Progenitor cell of endocrine pancreas (in vitro differentiated cells): ENCODE measurements around the gene CHCHD3. TPM values are rescaled to one million over a fixed set of nuclear protein-coding genes. Genes with fewer than 3 reads are reported as not detected.

Source experiments
- DNase-seq: peaks from one replicate; pipeline ENCODE4 v3.0.0; 2021; ENCODE audit warnings: low spot score; ENCODE audit not compliant: unreplicated experiment
- H3K27ac Mint-ChIP-seq: 2 replicates; pipeline ENCODE4 v1.8.0; 2021; ENCODE audit warnings: mild to moderate bottlenecking, moderate library complexity, mixed read lengths
- H3K27me3 Mint-ChIP-seq: 2 replicates; pipeline ENCODE4 v1.8.0; 2021; ENCODE audit warnings: mixed read lengths
- H3K36me3 Mint-ChIP-seq: 2 replicates; pipeline ENCODE4 v1.8.0; 2022; ENCODE audit warnings: mixed read lengths; ENCODE audit not compliant: insufficient read depth
- H3K4me1 Mint-ChIP-seq: 2 replicates; pipeline ENCODE4 v1.8.0; 2021; ENCODE audit warnings: low read depth, mixed read lengths
- H3K4me3 Mint-ChIP-seq: 2 replicates; pipeline ENCODE4 v1.8.0; 2021; ENCODE audit warnings: low read depth, mild to moderate bottlenecking, moderate library complexity, mixed read lengths
- H3K9me3 Mint-ChIP-seq: 2 replicates; pipeline ENCODE4 v1.8.0; 2021; ENCODE audit warnings: low read depth, mixed read lengths
- total RNA-seq: library from RNA; stranded (reverse); gene quantifications from 2 replicates; pipeline ENCODE4 v1.2.1, GENCODE V29; 2021
- TF ChIP-seq, protein P1 (sequence below): fragments of 200-600 bp; sonication (generic); IDR thresholded peaks from one replicate; pipeline ENCODE4 v1.5.0; 2021; ENCODE audit warnings: antibody characterized with exemption, mild to moderate bottlenecking; ENCODE audit not compliant: unreplicated experiment

CHCHD3 gene
- total RNA-seq, 1 donor from 2014 or later: 67.3 TPM

DNA sequence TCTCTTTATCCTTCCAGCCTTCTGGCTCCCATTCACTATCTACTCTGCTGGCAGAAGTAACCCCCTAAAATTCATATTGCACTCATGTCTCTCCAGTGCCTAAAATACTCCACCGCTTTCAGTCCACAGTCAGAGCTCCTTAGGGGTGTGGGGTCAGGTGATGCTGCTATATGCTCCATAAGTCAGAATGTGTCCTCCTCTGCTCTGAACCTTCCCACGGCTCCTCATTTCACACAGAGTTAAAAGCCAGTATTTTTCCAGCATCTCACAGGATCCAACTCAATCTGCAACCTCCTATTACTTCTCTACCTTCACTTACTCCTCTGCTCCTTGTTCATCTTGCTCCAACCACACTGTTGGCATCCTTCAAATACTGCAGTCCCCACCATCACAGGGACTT, 31.1 kb upstream of the CHCHD3 start:
- no peak for DNase-seq
- no peaks in the 10 kb centered on the region for H3K36me3 Mint-ChIP-seq
- peaks cover 12% of the 10 kb centered on the region for H3K9me3 Mint-ChIP-seq
- H3K27ac Mint-ChIP-seq: no peak overlapping the region
- H3K4me3 Mint-ChIP-seq: no peak overlapping the region
- TF ChIP-seq, protein P1, sequence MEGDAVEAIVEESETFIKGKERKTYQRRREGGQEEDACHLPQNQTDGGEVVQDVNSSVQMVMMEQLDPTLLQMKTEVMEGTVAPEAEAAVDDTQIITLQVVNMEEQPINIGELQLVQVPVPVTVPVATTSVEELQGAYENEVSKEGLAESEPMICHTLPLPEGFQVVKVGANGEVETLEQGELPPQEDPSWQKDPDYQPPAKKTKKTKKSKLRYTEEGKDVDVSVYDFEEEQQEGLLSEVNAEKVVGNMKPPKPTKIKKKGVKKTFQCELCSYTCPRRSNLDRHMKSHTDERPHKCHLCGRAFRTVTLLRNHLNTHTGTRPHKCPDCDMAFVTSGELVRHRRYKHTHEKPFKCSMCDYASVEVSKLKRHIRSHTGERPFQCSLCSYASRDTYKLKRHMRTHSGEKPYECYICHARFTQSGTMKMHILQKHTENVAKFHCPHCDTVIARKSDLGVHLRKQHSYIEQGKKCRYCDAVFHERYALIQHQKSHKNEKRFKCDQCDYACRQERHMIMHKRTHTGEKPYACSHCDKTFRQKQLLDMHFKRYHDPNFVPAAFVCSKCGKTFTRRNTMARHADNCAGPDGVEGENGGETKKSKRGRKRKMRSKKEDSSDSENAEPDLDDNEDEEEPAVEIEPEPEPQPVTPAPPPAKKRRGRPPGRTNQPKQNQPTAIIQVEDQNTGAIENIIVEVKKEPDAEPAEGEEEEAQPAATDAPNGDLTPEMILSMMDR: no peak
- no peaks in the 10 kb centered on the region for H3K4me1 Mint-ChIP-seq
- peaks cover 22% of the 10 kb centered on the region for H3K27me3 Mint-ChIP-seq

DNA sequence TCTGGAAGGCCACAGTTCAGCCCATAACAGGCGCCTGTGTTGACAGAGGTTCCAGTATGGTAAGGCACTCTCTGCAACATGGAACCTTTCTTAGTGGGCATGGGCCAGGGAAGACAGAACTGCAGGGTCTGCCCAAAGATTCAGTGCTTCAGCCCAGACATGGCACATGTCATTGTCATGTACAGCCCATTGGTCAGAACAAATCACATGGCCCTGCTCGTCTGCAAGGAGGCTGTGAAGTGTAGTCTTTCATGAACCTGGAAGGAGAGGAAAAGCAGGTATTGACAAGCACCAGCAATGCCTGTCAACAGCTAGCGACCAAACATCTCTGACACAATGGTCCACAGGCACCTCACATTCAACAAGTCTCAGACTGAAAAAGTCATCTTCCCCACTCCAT, 30.4 kb upstream of the CHCHD3 start:
- Mint-ChIP-seq H3K4me1 (no peaks in the 10 kb centered on the region), H3K9me3 (peaks cover 15% of the 10 kb centered on the region)
- TF ChIP-seq, protein P1: no peak

DNA sequence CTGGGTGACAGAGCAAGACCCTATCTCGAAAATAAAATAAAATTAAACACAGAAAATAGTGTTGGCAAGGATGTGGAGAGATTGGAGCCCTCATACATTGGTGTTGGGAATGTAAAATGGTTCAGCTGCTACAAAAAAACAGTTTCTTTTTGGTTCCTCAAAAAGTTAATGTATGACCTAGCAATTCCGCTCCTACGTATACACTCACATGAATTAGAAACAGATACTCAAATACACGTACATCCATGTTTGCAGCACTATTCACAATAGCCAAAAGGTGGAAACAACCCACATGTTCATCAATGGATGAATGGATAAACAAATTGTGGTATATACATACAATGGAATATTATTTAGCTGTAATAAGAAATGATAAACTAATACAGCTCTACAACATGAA, 28.4 kb upstream of the CHCHD3 start:
- no peak for DNase-seq
- Mint-ChIP-seq H3K4me1 (no peaks in the 10 kb centered on the region), H3K27ac (no peak overlapping the region), H3K4me3 (no peak overlapping the region), H3K27me3 (peaks cover 13% of the 10 kb centered on the region), H3K36me3 (no peaks in the 10 kb centered on the region), H3K9me3 (peaks cover 15% of the 10 kb centered on the region)
- TF ChIP-seq, protein P1: no peak

More for the DNA sequence above, 30.4 kb upstream of the CHCHD3 start:
- DNase-seq: no peak
- H3K27ac Mint-ChIP-seq: no peak overlapping the region
- peaks cover 22% of the 10 kb centered on the region for H3K27me3 Mint-ChIP-seq
- no peaks in the 10 kb centered on the region for H3K36me3 Mint-ChIP-seq
- H3K4me3 Mint-ChIP-seq: no peak overlapping the region

- Mint-ChIP-seq H3K27ac (no peak overlapping the region), H3K27me3 (peaks cover 9% of the 10 kb centered on the region), H3K9me3 (peaks cover 15% of the 10 kb centered on the region), H3K4me3 (no peak overlapping the region), H3K36me3 (no peaks in the 10 kb centered on the region), H3K4me1 (no peaks in the 10 kb centered on the region)
- DNase-seq: no peak
- TF ChIP-seq, protein P1: no peak
Measured at GRCh38 chr7:133109816-133110215, 27.9 kb upstream of the CHCHD3 start.

GRCh38 chr7:133108023-133108422, 26.1 kb upstream of the CHCHD3 start:
- H3K27me3 Mint-ChIP-seq: no peaks in the 10 kb centered on the region

More at GRCh38 chr7:133108023-133108422, 26.1 kb upstream of the CHCHD3 start:
- no peaks in the 10 kb centered on the region for H3K36me3 Mint-ChIP-seq
- H3K9me3 Mint-ChIP-seq: peaks cover 15% of the 10 kb centered on the region
- H3K4me3 Mint-ChIP-seq: no peak overlapping the region
- H3K27ac Mint-ChIP-seq: no peak overlapping the region
- TF ChIP-seq, protein P1: no peak
- DNase-seq: no peak
- no peaks in the 10 kb centered on the region for H3K4me1 Mint-ChIP-seq
